Measurements from ENCODE around the gene EDAR.

The EDAR gene

GRCh38 chr2:108965540-108966289, 23.3 kb downstream of the EDAR start:
- DNase-seq: no peak

GRCh38 chr2:108963057-108963456, 26.0 kb downstream of the EDAR start:
- no peak for DNase-seq

GRCh38 chr2:108961796-108962195, 27.2 kb downstream of the EDAR start:
- no peak for DNase-seq

GRCh38 chr2:108960006-108960405, 29.0 kb downstream of the EDAR start:
- no peak for DNase-seq

GRCh38 chr2:108959401-108959800, 29.6 kb downstream of the EDAR start:
- no peak for DNase-seq

- no peak for DNase-seq
Measured at GRCh38 chr2:108958632-108959341, 30.2 kb downstream of the EDAR start.

GRCh38 chr2:108958002-108958401, 31.0 kb downstream of the EDAR start:
- DNase-seq: no peak

GRCh38 chr2:108956375-108956774, 32.6 kb downstream of the EDAR start:
- DNase-seq: no peak

- no peak for DNase-seq
Measured at GRCh38 chr2:108950369-108951135, 38.5 kb downstream of the EDAR start.

- peak; percentile 5 for DNase-seq
Measured at GRCh38 chr2:108949316-108950239, 39.4 kb downstream of the EDAR start.

GRCh38 chr2:108947271-108947907, 41.6 kb downstream of the EDAR start:
- DNase-seq: no peak

- no peak for DNase-seq
Measured at GRCh38 chr2:108946442-108946841, 42.6 kb downstream of the EDAR start.

GRCh38 chr2:108945969-108946368, 43.1 kb downstream of the EDAR start:
- no peak for DNase-seq

GRCh38 chr2:108944601-108945331, 44.3 kb downstream of the EDAR start:
- DNase-seq: no peak

GRCh38 chr2:108943751-108944150, 45.3 kb downstream of the EDAR start:
- DNase-seq: no peak

- DNase-seq: no peak
Measured at GRCh38 chr2:108942888-108943287, 46.1 kb downstream of the EDAR start.

GRCh38 chr2:108942231-108942825, 46.7 kb downstream of the EDAR start:
- no peak for DNase-seq

- no peak for DNase-seq
Measured at GRCh38 chr2:108941767-108942166, 47.3 kb downstream of the EDAR start.

GRCh38 chr2:108941161-108941665, 47.8 kb downstream of the EDAR start:
- DNase-seq: no peak

GRCh38 chr2:108940156-108940555, 48.9 kb downstream of the EDAR start:
- no peak for DNase-seq

All from suppressor macrophage treated with lipopolysaccharide for 4 hours (primary cell).